Left renal cortex interstitium (tissue), 4 donors: ENCODE results near the gene PCF11. TPM values are rescaled to one million over a fixed set of nuclear protein-coding genes. Genes with fewer than 3 reads are reported as not detected.

Experiments used
- polyA plus RNA-seq, 4 donors: library from polyadenylated mRNA; unstranded; fragments of 120-200 nt; gene quantifications; one replicate each; pipeline ENCODE4 v1.2.1, GENCODE V29; 2013; ENCODE audit not compliant: insufficient read length in 4 of 4

PCF11 gene
- polyA plus RNA-seq, 4 donors: 60.8 to 84.4 (median 74.6) TPM

Other genes with a start within 250 kb of the PCF11 start
- 1 to 10 TPM; 8.2 to 8.9 (median 8.4) TPM for gene RAB30, start 85.2 kb upstream of the PCF11 start, polyA plus RNA-seq
- 10 to 100 TPM; 16.5 to 20.3 (median 17.4) TPM for gene ANKRD42, start 36.6 kb downstream of the PCF11 start, polyA plus RNA-seq
- 10 to 100 TPM; 75.9 to 97.2 (median 86.3) TPM for gene CCDC90B, start 129.2 kb downstream of the PCF11 start, polyA plus RNA-seq